GM18502 (cell line): ENCODE measurements around the gene ILKAP.

Experiments used
- ATAC-seq: cut with Tn5 transposase; IDR thresholded peaks from one replicate; pipeline ENCODE4 v1.9.1; 2021; ENCODE audit warnings: mild to moderate bottlenecking; ENCODE audit not compliant: unreplicated experiment, poor library complexity

ILKAP gene

DNA sequence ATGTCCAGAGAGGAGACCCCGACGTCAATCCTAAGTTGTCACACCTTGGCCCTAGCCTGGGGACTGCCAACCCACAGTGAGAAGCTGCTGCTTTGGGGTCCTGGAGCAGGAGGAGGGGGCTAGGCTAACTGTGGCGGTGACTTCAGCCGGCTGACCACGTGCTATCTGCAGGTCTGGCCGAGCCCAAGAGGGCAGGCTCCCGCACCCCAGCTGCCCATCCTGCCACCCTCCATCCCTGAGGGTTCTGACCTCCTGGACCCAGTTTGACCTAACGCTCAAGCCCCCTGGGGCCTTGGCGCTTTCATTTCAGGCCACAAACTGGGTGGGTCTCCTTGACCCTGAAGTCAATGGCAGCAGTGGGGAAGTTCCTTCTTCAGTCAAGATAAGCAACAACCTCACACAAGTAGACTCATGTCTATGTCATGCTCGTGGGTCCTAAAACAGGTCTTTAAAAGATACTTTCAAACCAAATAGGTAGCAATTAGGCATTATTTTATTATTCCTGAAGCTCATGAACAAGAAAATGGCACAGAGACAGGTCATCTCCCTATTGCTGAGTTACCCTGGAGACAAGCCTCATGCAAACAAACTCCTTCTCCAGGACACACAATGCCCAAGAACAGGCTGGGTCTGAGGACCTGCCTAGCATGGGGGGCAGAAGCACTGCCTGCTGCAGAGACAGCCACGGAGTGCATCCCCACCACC, 34.1 kb upstream of the ILKAP start:
- ATAC-seq, result no peak

DNA sequence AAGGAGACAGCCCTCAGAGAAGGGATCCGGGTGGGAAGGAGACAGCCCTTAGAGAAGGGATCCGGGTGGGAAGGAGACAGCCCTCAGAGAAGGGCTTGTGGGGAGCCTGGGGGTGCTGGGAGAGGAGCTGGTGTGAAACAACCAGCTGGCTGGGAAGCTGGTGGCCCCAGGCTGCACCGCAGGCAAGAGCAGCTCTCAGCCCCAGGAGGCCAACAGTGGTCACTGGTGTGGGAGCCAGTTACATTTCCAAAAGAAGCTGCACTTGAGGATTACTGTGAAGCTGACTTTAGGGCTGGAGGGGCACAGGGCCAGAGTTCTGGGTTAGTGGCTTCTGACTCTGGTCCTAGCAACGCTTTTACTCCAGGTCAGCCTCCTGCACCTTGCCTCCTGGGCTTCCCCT, 33.1 kb upstream of the ILKAP start:
- ATAC-seq, result no peak

DNA sequence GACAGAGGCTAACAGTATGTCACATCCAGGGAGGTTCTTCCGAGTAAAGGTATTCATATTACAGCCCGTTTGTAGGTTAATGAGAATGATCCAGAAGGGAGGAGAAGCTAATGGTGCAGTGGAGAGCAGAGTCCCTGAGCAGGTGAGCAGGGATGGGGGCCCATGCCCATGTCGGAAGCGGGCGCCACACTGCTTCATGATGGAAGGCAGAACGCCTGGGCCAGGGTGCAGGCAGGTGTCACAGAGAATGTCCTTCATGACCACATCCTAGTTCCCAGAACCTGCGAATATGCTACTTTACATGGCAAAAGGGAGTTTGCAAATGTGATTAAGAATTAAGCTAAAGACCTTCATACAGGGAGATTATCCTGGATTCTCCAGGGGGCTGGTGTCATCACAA, 32.4 kb upstream of the ILKAP start:
- no peak for ATAC-seq

DNA sequence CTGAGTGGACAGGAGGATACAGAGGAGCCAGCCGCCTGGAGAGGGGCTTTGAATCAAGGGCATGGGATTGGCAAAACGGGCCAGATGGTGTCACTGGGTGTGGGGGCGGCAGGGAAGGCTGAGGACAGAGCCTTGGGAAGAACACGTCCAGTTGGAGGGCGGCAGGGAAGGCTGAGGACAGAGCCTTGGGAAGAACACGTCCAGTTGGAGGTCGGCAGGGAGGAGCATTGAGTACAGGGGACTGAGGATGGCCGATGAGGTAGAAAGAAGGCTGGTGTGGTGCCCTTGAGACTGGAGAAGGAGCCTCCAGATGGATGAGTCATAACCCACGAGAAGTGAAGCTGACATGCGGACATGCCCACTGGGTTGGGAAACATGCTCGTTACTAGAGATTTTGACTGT, 31.8 kb upstream of the ILKAP start:
- no peak for ATAC-seq

DNA sequence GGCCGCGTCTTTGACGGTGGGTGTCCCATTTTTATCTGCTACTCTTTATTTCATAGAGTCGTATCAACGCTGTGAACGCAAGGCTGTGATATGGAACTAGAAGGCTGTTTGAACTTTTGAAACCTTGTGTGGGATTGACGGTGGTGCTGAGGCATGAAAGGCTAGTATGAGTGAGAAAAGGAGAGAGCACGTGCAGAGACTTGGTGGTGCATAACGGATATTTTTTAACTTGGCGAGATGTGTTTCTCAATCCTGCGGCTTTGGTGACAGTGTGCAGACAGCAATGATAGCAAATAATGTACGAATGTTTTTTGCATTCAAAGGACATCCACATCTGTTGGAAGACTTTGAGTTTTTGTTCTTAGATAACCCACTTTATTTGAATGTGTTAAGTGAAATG, 30.1 kb upstream of the ILKAP start:
- ATAC-seq, result no peak

DNA sequence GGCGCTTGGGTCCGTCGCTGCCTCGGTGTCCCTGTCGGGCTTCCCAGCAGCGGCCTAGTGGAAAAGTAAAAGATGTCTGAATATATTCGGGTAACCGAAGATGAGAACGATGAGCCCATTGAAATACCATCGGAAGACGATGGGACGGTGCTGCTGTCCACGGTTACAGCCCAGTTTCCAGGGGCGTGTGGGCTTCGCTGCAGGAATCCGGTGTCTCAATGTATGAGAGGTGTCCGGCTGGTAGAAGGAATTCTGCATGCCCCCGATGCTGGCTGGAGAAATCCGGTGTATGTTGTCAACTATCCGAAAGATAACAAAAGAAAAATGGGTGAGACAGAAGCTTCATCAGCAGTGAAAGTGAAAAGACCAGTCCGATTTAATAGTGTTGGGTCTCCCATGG, 28.3 kb upstream of the ILKAP start:
- ATAC-seq, result no peak

DNA sequence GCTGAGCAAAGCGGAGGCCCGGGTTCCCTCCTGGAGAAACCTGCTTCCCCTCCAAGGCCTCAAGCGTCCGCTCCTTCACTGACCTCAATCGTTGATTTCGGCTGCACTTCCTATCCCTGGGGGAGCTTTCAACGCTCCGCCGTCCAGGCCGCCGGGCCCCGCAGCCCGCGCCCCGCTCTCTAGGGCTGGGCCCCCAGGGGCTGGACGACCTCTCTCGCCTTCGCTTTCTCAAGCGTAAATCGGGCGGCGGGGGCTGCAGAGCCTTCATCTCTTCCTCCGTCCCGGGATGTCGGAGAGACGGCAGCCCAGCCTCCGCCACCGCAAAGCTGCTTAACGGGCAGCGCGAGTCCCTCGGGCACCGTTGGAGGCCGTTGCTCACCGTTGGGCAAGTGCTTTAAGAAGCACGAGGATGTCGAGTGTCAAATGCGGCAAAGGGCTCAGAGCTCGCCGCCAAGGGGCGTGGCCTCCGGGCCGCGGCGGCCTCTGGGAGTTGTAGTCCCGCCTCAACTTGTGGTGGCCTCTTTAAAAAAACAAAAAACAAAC, 27.8 kb upstream of the ILKAP start:
- peak; percentile 72 for ATAC-seq

DNA sequence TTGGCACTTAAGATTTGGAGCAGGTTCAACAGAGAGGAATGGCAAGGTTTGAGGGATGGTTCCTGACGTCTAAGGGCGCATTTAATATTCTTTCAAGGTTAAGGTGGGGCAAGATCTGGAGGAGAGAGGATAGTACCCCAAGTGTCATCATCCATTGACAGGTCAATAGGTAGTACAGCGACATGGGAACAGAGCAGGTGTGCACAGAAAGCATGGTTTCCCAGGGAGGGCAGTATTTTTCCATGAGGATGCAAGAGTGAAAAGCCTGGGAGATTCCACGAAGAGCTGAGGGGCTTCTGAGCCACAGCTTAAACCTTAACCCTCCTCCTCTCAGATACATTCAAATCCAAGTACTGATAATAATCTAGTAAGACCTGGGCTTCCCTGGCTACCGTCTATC, 27.2 kb upstream of the ILKAP start:
- no peak for ATAC-seq

DNA sequence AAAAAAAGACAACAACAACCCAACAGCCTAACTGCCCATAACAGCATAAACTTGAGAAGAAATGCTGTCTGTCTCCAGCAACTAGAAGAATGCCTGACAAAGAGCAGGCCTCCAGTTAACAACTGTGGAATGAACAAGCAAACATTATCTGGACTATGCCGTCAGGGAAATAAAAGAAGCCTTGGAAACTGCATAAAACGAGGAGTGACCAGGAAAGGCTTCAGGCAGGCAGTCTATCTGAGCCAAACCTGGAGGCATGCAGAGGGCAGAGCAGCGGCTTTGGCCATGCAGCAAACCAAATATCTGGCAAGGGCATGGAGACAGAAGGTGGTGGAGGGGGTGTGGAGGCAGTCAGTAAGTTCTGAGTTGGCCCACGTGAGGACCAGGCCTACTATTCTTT, 25.2 kb upstream of the ILKAP start:
- ATAC-seq, result no peak

DNA sequence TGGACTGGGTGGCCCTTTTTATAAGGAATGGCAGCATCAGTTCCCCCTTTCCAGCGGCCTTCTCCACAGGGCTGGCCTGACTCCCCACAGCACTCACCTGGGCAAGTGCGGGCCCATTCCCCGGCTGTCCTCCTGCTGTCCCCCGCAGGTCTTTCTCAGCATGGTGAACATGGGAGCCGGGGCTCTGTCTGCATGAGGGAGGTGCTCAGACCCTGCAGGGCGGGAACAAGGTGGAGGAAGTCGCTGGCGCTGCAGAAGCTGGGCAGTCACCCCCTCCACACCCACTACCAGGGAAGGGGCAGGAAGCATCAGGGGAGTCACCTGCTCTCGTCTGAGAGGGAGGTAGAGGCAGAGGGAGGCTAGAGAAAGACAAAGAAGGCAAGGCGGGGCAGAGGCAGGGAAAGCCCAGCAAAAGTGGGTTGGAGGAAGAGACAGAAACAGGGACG, 24.1 kb upstream of the ILKAP start:
- no peak for ATAC-seq

DNA sequence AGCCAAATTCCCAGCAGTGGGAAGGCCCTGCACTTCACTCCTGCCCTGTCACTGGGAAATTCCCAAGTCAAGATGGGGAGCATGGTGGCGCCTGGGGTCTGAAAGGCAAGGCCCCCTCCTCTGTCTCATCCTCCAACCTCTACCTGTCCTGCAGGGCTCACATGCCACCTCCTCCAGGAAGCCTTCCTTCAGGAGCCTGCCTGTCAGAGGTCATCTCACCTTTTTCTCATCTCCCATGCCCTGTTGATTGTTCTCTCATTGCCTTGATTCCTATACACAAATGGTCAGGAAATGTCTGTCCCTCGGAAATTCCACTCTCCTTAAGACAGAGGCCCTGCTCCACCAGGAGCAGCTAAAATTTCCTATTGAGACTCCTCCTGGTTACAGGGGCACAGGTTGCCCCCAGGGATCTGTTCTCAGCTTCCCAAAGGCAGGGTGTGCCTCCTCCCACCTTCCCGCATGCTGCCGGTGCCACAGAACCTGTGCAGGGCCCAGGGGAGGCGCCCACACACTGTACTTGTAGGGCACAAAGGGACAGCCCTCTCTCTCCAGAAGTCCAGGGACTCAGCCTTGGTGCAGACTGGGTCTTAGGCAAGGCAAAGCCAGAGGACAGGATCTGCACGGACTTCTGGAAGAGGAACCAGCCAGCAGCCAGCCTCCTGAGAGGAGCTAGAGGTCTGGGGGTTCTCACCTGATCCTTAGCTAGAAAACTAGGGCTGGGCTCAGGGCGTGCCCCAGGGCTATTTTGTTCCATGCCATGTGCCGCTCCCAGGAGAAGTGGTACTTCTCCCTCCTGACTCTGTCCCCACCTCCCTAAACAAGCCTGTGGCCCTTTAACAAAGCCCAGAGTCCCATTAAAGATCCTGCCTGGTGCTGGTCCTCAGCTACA, 23.4 kb upstream of the ILKAP start:
- no peak for ATAC-seq

DNA sequence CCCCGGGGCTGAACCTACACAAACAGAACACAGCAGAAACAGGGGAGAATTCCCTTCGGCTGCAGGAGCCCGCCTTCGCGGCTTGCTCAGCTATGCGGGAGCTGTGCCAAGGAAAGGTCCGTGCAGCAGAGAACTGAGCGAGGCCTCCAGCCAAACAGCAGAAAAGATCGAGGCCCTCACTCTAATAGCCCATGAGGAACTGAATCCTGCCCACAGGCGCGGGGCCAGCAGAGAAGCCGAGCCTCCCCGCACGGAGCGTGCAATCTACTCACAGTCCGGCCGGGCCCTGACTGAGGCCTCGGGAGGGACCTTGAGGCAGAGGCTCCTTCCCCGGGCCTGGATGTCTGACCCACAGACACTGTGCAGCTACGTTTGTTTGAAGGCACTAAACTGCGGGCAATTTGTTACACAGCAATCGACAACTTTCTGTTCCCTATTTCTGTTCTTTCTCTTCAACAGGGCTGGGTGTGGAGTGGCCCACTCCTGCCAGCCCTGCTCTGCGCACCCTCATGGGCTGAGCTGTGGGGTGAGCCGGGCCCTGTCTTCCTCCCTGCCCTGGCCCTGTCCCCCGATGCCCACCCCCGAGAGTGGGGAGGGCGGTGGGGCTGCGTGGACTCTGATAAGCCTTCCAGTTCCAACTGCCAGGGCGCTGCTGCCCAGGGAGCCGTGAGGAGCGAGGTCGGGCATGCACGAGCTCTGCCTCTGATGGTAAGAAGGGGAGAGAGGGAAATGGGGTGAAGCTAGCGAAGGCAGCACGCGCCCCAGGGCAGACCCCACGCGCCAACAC, 22.6 kb upstream of the ILKAP start:
- no peak for ATAC-seq

DNA sequence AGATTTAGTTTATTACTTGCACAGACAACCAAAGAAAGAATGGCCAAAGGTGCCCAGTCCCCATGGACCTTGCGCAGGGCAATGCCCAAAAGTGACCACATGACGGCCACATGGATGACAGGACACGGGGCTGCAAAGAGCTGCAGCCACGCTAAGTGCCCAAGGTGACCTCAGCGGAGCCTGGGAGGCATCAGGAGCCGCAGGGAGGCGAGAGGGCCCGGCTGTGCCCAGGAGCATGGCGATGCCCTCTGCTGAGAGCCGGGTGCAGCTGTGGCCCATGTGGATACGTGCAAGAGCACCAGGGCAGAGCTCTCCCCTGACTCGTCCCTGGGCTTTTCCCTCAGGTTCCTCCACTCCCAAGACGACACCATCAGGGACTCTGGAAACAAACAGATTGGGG, 21.6 kb upstream of the ILKAP start:
- no peak for ATAC-seq

DNA sequence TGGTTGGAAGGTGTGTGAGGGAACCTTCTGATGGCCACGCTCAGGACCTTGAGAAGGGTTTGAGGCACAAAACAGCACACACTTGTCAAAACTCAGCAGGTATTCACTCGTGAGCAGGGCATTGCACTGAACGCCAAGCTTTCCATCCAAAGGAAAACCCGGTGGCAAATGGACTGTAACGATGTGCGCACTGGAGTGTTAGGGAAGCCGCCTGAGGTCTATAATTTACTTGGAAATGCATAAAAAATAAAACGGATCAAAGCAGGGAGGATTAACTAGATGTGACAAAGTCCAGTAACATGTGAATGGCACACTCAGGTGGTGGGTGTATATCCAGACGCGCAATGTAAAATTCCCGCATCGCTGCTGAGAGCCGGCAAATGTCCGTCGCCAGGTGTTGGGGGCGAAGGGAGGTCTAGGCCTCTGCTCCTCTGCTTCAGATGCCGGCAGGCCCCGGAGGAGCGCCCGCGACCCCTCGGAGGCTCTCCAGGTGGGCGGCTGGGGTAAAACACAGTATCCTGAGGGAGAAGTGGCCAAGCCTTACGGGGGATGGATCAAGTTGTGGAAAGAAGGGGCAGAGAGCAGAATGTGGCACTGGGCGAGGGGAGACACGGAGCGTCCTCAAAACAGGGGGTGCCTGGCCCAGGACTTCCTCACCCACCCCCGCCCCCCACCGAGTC, 21.0 kb upstream of the ILKAP start:
- ATAC-seq, result no peak

DNA sequence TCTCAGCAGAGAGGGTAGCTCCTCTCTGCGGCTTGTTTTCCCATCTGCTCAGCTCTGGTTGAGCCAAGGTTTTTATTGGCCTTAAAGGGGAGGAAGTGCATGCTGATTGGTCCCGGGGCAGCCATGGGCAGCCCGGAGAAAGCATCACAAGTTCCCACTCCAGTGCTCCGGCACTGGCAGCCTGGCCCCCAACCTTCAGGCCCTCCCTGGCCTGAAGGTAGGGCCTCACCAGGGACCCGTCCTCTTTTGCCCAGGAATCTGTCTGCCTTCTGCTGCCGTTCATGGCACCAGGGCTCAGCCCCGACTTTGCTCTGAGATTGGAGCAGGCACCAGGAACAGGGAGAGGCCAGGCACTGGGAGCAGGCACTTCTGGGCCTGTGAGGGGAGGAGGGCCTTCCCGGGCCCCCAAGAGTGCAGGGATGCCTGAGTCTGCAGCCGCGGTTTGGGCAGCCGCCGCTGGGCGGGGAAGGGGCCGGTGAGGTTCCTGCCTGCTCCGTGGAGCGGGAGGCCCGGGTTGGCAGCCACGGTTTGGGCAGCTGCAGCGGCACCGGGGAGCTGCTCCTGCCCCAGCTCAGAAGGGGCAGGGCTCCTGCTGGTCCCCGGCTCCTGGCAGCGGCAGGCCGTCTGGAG, 17.5 kb upstream of the ILKAP start:
- no peak for ATAC-seq

DNA sequence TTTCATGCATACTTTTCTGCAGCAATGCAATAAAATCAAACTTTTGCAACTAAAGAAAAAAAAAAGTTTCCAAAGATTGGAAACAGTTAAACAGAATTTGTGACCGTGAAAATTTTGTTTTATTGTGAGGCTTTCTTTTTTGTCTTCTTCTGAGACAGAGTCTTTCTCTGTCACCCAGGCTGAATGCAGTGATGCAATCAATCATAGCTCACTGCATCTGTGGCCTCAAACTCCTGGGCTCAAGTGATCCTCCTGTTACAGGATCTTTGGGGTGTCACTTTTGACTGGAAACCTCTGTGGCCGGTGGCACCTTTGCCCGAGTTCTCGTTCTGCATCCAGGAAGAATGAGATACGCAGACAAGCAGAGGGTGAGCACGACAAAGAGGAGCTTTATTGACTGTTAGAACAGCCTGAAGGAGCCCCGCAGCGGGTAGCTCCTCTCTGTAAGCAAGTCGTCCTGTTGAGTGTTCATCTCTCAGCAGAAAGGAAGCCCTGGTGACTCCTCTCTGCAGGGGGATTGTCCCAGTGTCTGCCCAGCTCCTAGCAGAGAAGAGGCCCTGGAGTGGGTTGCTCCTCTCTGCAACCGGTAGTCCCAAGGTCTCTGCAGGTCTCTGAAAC, 16.9 kb upstream of the ILKAP start:
- no peak for ATAC-seq

DNA sequence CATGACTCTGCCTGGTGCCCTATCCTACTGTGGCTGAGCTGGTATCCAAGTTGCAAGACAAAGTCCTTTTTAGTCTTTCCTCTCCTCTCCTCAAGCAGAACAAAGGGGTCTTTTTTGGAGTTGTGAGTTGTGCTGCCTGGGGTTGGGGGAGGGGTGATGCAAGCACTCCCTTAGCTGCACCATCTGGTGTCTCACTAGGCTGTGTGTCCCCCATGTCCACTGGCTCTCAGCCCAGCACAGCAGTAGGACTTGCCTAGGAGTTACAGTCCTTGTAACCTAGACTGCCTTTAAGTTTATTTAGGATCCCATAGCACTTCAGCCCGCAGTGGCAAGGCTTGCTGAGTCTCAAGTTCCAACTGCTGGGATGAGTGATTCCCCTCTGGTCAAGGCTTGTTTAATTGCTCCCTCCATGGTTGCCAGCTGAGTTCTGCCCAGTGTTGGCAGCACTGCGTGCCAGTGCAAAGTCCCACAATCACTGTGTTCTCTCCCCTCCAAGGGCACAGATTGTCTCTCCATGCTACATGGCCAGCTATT, 13.2 kb upstream of the ILKAP start:
- no peak for ATAC-seq

DNA sequence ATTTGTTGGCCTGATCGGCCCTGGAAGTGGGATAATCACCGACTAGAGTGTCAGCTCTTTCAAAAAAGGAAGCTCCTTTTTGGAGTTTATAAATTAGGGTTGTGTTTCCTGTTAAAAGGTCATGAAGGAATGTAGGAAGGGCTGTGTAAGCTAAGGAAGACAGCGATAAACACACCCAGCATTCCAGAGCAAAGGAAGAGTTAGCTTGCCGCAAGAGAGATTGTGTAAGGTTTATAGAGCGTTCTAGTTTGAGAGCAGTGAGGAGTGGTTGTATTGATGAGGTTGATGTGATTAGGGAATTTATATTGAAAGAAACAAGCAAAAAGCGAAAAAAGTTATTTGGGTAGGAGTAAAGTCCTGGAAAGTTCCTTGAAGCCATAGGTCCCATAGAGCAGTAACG, 3.5 kb upstream of the ILKAP start:
- ATAC-seq, result no peak
